Measurements from ENCODE around the gene ROBO1. TPM values are rescaled to one million over a fixed set of nuclear protein-coding genes. Genes with fewer than 3 reads are reported as not detected.

Gene ROBO1
- polyA plus RNA-seq, 1 donor (not counting 4 experiments of a cell fraction or from before 2014, with no cell fraction given) = 27.1 TPM

DNA sequence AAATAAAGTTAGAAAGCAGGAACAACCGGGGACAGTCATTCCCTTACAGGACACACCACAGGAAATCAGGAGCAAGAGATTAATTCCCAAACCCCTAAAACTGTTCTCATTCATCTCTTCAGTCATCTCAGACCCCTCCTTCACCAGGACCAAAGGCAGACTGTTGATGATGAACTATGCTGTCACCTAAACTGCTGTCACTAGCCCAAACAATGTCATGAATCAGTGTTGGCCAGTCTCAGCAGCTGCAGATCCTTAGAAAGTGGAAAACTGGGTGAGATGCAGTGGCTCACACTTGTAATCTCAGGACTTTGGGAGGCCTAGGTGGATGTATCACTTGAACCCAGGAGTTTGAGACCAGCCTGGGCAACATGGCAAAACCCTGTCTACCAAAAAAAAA lies 909.6 kb downstream of the ROBO1 start:
- H3K9me1 ChIP-seq (ENCODE audit: control insufficient read depth, extremely low read depth, insufficient read depth, low read length) = no peaks in the 10 kb centered on the region
- H3K9me3 ChIP-seq (ENCODE audit: control insufficient read depth, low read depth, low read length) = no peaks in the 10 kb centered on the region
- H4K20me1 ChIP-seq (ENCODE audit: control insufficient read depth, extremely low read depth, insufficient read depth, low read length) = no peaks in the 10 kb centered on the region
- TF ChIP-seq, protein P1, sequence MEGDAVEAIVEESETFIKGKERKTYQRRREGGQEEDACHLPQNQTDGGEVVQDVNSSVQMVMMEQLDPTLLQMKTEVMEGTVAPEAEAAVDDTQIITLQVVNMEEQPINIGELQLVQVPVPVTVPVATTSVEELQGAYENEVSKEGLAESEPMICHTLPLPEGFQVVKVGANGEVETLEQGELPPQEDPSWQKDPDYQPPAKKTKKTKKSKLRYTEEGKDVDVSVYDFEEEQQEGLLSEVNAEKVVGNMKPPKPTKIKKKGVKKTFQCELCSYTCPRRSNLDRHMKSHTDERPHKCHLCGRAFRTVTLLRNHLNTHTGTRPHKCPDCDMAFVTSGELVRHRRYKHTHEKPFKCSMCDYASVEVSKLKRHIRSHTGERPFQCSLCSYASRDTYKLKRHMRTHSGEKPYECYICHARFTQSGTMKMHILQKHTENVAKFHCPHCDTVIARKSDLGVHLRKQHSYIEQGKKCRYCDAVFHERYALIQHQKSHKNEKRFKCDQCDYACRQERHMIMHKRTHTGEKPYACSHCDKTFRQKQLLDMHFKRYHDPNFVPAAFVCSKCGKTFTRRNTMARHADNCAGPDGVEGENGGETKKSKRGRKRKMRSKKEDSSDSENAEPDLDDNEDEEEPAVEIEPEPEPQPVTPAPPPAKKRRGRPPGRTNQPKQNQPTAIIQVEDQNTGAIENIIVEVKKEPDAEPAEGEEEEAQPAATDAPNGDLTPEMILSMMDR (optimal IDR thresholded peaks at IDR 0.05 in 1 of 3, IDR thresholded peaks at IDR 0.05 in 1 of 3, conservative IDR thresholded peaks at IDR 0.05 in 1 of 3; ENCODE audit: extremely low read depth in 1 of 3, insufficient read depth in 2 of 3, low read length in 3 of 3) = no peak
- TF ChIP-seq EZH2 (IDR thresholded peaks at IDR 0.05; ENCODE audit: low read length) = no peak
- no peak overlapping the region for H2AFZ ChIP-seq (ENCODE audit: control insufficient read depth, low read length)
- no peaks in the 10 kb centered on the region for H3K36me3 ChIP-seq (ENCODE audit: control insufficient read depth in 2 of 2, extremely low read depth in 1 of 2, insufficient read depth in 2 of 2, low read length in 2 of 2)
- no peak overlapping the region for H3K4me3 ChIP-seq (ENCODE audit: control insufficient read depth in 2 of 3, extremely low read depth in 1 of 3, insufficient read depth in 2 of 3, low read depth in 1 of 3, low read length in 3 of 3)
- H3K4me2 ChIP-seq (ENCODE audit: control insufficient read depth, extremely low read depth, insufficient read depth, low read depth, low read length) = no peak overlapping the region
- dilution Hi-C loops (cut with MboI; ENCODE audit: extremely low pct_ligation_motif_present, low sequenced_read_pairs) = no loop called here
- H3K27ac ChIP-seq (ENCODE audit: control insufficient read depth, insufficient read depth, low read length) = no peak overlapping the region
- no peak overlapping the region for H3K9ac ChIP-seq (ENCODE audit: control insufficient read depth, extremely low read depth, insufficient read depth, low read length)
- no peak for DNase-seq (ENCODE audit: low read depth, low spot score)
- no peaks in the 10 kb centered on the region for H3K27me3 ChIP-seq (ENCODE audit: control insufficient read depth, extremely low read depth, insufficient read depth, low read length)
- no peaks in the 10 kb centered on the region for H3K4me1 ChIP-seq (ENCODE audit: control insufficient read depth, extremely low read depth, insufficient read depth, low read length)
- no peak for FAIRE-seq
- peaks cover 2% of the 10 kb centered on the region for H3K79me2 ChIP-seq (ENCODE audit: control insufficient read depth, insufficient read depth, low read length)

DNA sequence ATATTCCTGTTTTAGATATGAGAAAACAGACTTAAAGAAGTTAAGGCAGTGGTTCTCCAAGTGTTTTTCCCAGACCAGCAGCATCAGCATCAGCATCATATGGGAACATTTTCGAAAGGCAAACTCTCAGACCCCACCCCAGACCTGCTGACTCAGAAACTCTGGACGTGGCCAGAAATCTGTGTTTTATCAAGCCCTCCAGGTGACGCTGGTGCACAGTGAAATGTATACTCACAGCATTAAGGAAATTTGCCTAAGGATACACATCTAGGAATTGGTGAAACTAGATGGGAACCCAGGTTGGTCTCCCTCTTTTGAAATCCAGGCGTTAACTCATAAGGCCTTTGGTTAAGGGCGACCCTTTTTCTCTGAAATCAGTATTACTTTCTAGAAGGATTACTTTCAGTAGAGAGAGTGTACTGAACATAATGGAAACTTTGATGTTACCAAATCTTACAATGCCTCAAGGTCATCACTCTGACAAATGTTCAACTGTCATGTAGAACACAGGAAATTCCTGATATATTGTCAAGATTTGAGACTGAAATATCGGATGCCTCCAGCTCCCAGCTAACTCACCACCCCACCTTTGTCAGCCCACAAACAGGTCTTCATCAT lies 910.2 kb downstream of the ROBO1 start:
- TF ChIP-seq, protein P1 (optimal IDR thresholded peaks at IDR 0.05 in 1 of 3, IDR thresholded peaks at IDR 0.05 in 1 of 3, conservative IDR thresholded peaks at IDR 0.05 in 1 of 3; ENCODE audit: extremely low read depth in 1 of 3, insufficient read depth in 2 of 3, low read length in 3 of 3) = peak; percentile 29 to 47 (median 40)
- TF ChIP-seq EZH2 (IDR thresholded peaks at IDR 0.05; ENCODE audit: low read length) = no peak
- peaks cover 2% of the 10 kb centered on the region for H3K79me2 ChIP-seq (ENCODE audit: control insufficient read depth, insufficient read depth, low read length)
- dilution Hi-C loops (cut with MboI; ENCODE audit: extremely low pct_ligation_motif_present, low sequenced_read_pairs) = no loop called here
- FAIRE-seq (no peak), DNase-seq (ENCODE audit: low read depth, low spot score) (no peak)
- H3K9me3 ChIP-seq (ENCODE audit: control insufficient read depth, low read depth, low read length) = no peaks in the 10 kb centered on the region
- H3K9me1 ChIP-seq (ENCODE audit: control insufficient read depth, extremely low read depth, insufficient read depth, low read length) = no peaks in the 10 kb centered on the region
- no peaks in the 10 kb centered on the region for H4K20me1 ChIP-seq (ENCODE audit: control insufficient read depth, extremely low read depth, insufficient read depth, low read length)
- H3K4me1 ChIP-seq (ENCODE audit: control insufficient read depth, extremely low read depth, insufficient read depth, low read length) = no peaks in the 10 kb centered on the region
- H3K27me3 ChIP-seq (ENCODE audit: control insufficient read depth, extremely low read depth, insufficient read depth, low read length) = no peaks in the 10 kb centered on the region
- H3K4me2 ChIP-seq (ENCODE audit: control insufficient read depth, extremely low read depth, insufficient read depth, low read depth, low read length) = no peak overlapping the region
- no peak overlapping the region for H3K27ac ChIP-seq (ENCODE audit: control insufficient read depth, insufficient read depth, low read length)
- no peak overlapping the region for H2AFZ ChIP-seq (ENCODE audit: control insufficient read depth, low read length)
- no peaks in the 10 kb centered on the region for H3K36me3 ChIP-seq (ENCODE audit: control insufficient read depth in 2 of 2, extremely low read depth in 1 of 2, insufficient read depth in 2 of 2, low read length in 2 of 2)
- H3K9ac ChIP-seq (ENCODE audit: control insufficient read depth, extremely low read depth, insufficient read depth, low read length) = no peak overlapping the region
- H3K4me3 ChIP-seq (ENCODE audit: control insufficient read depth in 2 of 3, extremely low read depth in 1 of 3, insufficient read depth in 2 of 3, low read depth in 1 of 3, low read length in 3 of 3) = no peak overlapping the region
